Kidney (tissue), 14 donors: ENCODE data around the gene ADARB1. TPM values are rescaled to one million over a fixed set of nuclear protein-coding genes. Genes with fewer than 3 reads are reported as not detected.

Experiments used
- DNase-seq, 5 donors: peaks; one replicate each; pipeline ENCODE4 v3.0.0-alpha.2; 2013 to 2020
- FAIRE-seq: peaks from 2 replicates; lab custom pipeline; 2012; peaks lifted over from hg19 to GRCh38; lab: Jason Lieb, UNC
- H3K27ac ChIP-seq, 2 donors: one replicate each; pipeline ENCODE4 v1.7.0; 2013; ENCODE audit warnings: low read depth in 2 of 2, low read length in 2 of 2, inconsistent platforms in 1 of 2
- H3K27me3 ChIP-seq: one replicate; pipeline ENCODE4 v1.7.1; 2013; ENCODE audit warnings: low read length, inconsistent platforms; ENCODE audit not compliant: control insufficient read depth, insufficient read depth
- H3K36me3 ChIP-seq, 3 donors: one replicate each; pipeline versions ENCODE4 v1.7.0 to v1.7.1; 2013; ENCODE audit warnings: low read length in 3 of 3, control low read depth in 1 of 3, inconsistent platforms in 1 of 3; ENCODE audit not compliant: insufficient read depth in 3 of 3, control insufficient read depth in 2 of 3
- H3K4me1 ChIP-seq, 3 donors: one replicate each; pipeline versions ENCODE4 v1.7.0 to v1.7.1; 2013; ENCODE audit warnings: low read length in 3 of 3, inconsistent platforms in 1 of 3, low read depth in 1 of 3; ENCODE audit not compliant: control insufficient read depth in 2 of 3, insufficient read depth in 2 of 3
- H3K4me3 ChIP-seq, 3 donors: one replicate each; pipeline versions ENCODE4 v1.7.0 to v1.8.1; 2013; ENCODE audit warnings: low read length in 3 of 3, control low read depth in 1 of 3, inconsistent platforms in 1 of 3
- H3K9ac ChIP-seq, 3 donors: one replicate each; pipeline versions ENCODE4 v1.7.0 to v1.7.1; 2013; ENCODE audit warnings: low read length in 3 of 3, control low read depth in 1 of 3, inconsistent platforms in 1 of 3
- H3K9me3 ChIP-seq, 3 donors: one replicate each; pipeline versions ENCODE4 v1.7.0 to v1.7.1; 2013; ENCODE audit warnings: low read length in 3 of 3, control low read depth in 1 of 3, inconsistent platforms in 1 of 3; ENCODE audit not compliant: control insufficient read depth in 2 of 3, insufficient read depth in 1 of 3
- CTCF ChIP-seq: IDR thresholded peaks from 3 replicates; pipeline ENCODE4 v1.5.1; 2012; ENCODE audit warnings: mild to moderate bottlenecking, moderate library complexity, borderline replicate concordance; ENCODE audit not compliant: insufficient read depth; ENCODE audit errors: extremely low read depth
- intact Hi-C: fragments of 100-400 bp; cut with DNase I; formaldehyde crosslinking; loops from one replicate; pipeline ENCODE4 v1.11.1; 2022
- polyA plus RNA-seq: library from polyadenylated mRNA; stranded (reverse); fragments of 350-450 nt; fragmentation: Illumina TruSeq; extraction: RNeasy Lipid Tissue Mini Kit (QIAGEN cat#74804); gene quantifications from one replicate; pipeline ENCODE4 v1.2.3, GENCODE V29; 2014; ENCODE audit warnings: low read depth, low replicate concordance; ENCODE audit not compliant: insufficient read depth
- total RNA-seq: library from RNA; stranded (reverse); fragmentation: NEBNext Ultra II Directional; extraction: Animal tissue kit (Norgen Biotek cat#: 25700); gene quantifications from one replicate; pipeline ENCODE4 v1.2.1, GENCODE V29; 2021
- donor health status: control.
- donor health status: control.
- donor health status: control.
- donor health status: control.
- donor health status: control.
- donor health status: DM: yes; HTN: yes; CAD: no.
- donor health status: Normal renal cell carcinoma (clear cell type).

Gene ADARB1
- total and polyA plus RNA-seq, 2 donors from 2014 or later, result 6.7 to 34.9 TPM

- Histone ChIP-seq H3K4me1 (peaks cover 0 to 3% (median 0%) of the 10 kb centered on the region in 3 donors), H3K27ac (no peak overlapping the region), H3K9ac (no peak overlapping the region), H3K27me3 (no peaks in the 10 kb centered on the region), H3K4me3 (no peak overlapping the region), H3K36me3 (peaks cover 0 to 10% (median 0%) of the 10 kb centered on the region in 3 donors), H3K9me3 (no peaks in the 10 kb centered on the region)
- intact Hi-C loops, result no loop called here
- FAIRE-seq, result no peak
- DNase-seq, result no peak
- TF ChIP-seq CTCF, result no peak
Observed at GRCh38 chr21:45259206-45259840, 184.9 kb downstream of the ADARB1 start.

- Histone ChIP-seq H3K9ac (no peak overlapping the region), H3K4me3 (no peak overlapping the region), H3K9me3 (no peaks in the 10 kb centered on the region), H3K27ac (no peak overlapping the region), H3K36me3 (peaks cover 0 to 17% (median 5%) of the 10 kb centered on the region in 3 donors), H3K27me3 (no peaks in the 10 kb centered on the region), H3K4me1 (peaks cover 0 to 3% (median 0%) of the 10 kb centered on the region in 3 donors)
- FAIRE-seq (no peak), DNase-seq (no peak)
- intact Hi-C loops, result no loop called here
- no peak for TF ChIP-seq CTCF
Observed at GRCh38 chr21:45260191-45260825, 185.9 kb downstream of the ADARB1 start.

- peaks cover 0 to 3% (median 0%) of the 10 kb centered on the region in 3 donors for H3K4me1 ChIP-seq
- FAIRE-seq (no peak), DNase-seq (peak in 1 of 5 donors; percentile 22)
- H3K36me3 ChIP-seq, result peaks cover 0 to 20% (median 8%) of the 10 kb centered on the region in 3 donors
- no peaks in the 10 kb centered on the region for H3K9me3 ChIP-seq
- no peaks in the 10 kb centered on the region for H3K27me3 ChIP-seq
- no peak overlapping the region for H3K27ac ChIP-seq
- TF ChIP-seq CTCF, result no peak
- H3K4me3 ChIP-seq, result no peak overlapping the region
- H3K9ac ChIP-seq, result no peak overlapping the region
- intact Hi-C loops, result no loop called here
Observed at GRCh38 chr21:45261093-45261492, 186.7 kb downstream of the ADARB1 start.
